Right lung (tissue), 5 donors: ENCODE results near the gene DYRK1B. TPM values are rescaled to one million over a fixed set of nuclear protein-coding genes. Genes with fewer than 3 reads are reported as not detected.
A peak's percentile ranks its signal among the peaks of the same experiment; 100 is the strongest.
"Not testable (repeated sequence)": the region's sequence is repeated elsewhere in the genome, so short reads cannot be mapped to it uniquely, and the experiment has no call there.

ENCODE experiments used
- DNase-seq, 2 donors: peaks; one replicate each; pipeline ENCODE4 v3.0.0-alpha.2; 2013
- polyA plus RNA-seq, 5 donors: library from polyadenylated mRNA; unstranded; fragments of 120-200 nt; gene quantifications; one replicate each; pipeline versions ENCODE4 v1.2.1 to v1.2.3, GENCODE V29; 2013; ENCODE audit warnings: inconsistent platforms in 1 of 5, low replicate concordance in 1 of 5; ENCODE audit not compliant: insufficient read length in 5 of 5, insufficient read depth in 1 of 5

The DYRK1B gene
- polyA plus RNA-seq, 5 donors: 23.8 to 30.9 (median 25.3) TPM

DNA sequence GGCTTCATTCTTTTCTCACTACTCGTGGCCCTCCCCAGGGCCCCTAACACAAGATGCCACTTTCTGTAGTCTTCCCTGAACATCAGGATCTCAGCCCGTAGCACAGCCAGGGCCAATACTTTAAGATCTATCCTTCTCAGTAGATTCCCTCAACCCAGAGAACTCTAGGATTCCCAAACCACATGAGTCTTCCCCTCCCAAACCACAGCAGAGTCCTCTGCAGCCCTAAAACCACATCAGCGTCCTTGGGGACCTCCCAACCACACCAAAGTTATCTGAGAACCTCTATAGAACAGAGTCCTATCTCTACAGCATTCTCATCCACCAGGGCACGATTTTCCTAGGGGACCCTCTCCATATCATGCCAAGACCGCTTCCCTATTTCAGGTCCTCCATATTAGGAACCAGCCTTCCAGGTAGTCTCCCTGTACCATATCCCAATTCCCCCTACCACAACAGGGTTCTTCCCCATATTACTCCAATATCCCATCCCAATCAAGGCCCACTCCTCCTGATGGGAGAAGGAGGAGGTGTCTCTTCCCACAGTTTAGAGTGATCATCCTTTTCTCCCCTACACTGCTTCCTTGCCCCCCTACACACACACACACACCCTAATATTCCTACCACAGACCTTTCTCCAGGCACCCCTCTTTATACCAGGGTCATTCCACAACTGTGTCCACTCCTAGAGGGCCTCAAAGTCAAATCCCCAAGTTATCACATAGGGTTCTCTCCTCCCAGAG is 1.4 kb downstream of the DYRK1B start:
- DNase-seq: no peak

DNA sequence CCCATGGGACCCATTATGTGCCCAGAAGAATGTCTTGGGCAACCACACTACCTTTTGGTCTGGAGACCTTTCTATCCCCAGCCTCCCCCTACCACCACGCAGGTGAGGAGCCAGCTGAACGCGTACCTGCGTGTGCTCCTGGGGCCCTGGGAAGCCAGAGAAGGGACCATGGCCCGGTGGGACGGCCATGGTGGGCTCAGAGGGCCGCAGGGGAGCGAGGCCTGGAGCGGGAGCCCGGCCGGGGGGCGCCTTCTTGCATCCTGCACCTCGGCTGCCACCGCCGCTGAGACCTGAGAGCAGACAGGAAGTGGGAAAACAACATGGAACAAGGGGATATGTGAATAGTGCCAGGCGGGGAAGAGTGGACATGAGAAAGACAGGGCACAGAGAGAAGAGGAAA is 2.3 kb downstream of the DYRK1B start:
- DNase-seq: no peak

DNA sequence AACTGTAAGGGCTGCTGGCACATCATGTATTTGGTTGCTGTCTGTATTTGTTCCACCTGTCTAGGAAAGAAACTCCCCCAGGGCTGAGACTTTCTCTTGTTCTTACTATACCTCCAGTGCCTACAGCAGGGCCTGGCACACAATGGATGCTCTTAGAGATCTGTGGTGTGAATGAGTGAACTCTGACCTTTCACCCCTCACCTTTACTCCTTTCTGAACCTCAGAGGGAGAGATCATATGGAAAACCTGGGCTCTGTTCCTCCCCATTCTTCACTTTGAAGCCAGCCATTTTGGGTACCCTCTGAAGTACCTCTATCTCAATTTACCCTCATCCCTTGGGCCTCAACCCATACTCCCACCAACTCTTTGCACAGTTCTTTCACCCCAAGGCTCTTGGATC is 3.1 kb downstream of the DYRK1B start:
- DNase-seq: no peak

DNA sequence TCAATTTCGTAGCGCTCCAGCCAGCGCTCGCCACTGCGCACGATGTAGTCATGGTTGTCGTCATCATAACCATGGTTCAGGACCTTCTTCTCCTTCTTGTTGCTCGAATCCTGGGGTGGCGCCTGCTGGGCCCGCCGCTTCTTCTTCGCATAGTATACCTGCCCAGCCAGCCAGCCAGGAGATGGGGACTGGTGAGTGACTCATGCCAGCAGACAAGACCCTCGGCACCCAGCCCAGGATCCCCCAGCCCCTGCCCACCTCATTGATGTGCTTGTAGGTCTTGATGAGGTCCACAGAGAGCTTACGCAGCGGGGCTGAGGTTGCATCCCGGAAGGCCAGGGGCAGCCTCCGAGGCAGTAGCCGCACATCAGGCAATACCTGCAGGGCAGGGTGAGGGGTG is 3.6 kb downstream of the DYRK1B start:
- DNase-seq: no peak

DNA sequence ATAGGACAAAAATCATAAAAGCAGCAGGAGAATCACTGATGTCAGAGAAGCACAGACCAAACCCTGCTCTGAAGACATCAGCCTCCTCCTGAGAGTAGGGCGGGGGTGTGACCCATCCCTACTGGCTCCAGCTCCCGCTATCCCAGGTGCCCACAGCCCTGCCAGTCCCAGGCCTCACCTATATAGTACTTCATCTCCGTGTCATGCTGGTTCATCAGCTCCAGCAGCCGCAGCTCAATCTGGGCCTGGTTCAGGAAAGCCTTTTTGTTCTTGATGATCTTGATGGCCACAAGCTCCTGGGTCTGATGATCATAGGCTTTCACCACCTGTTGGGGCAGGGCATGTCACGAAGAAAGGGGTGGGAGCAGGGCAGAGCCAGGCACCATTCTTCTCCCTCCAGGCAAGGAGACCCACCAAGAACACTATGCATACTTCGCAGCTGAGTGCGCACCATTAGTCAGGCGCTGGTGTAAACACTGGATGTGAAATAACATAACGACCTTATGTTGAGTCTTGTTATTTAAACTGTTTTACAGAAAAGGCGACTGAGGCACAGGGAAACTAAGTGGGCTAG is 4.2 kb downstream of the DYRK1B start:
- DNase-seq: no peak

DNA sequence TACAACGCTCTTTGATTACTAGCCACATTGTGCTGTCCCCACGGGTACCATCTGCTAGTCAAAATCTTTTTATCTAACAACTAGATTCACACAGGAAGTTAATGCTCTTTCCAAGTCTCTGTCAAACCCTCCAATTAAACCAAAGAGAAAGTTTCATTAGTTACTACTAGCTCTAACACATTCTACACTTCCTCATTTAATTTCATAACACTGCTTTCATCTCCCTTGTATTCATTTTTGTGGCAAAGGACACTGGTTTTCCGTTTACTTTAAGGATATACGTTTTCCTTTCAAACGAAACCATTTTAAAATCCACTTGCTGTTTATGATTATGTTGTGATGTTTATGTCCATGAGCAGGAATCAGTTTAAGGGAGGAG is 5.3 kb downstream of the DYRK1B start:
- no peak for DNase-seq

DNA sequence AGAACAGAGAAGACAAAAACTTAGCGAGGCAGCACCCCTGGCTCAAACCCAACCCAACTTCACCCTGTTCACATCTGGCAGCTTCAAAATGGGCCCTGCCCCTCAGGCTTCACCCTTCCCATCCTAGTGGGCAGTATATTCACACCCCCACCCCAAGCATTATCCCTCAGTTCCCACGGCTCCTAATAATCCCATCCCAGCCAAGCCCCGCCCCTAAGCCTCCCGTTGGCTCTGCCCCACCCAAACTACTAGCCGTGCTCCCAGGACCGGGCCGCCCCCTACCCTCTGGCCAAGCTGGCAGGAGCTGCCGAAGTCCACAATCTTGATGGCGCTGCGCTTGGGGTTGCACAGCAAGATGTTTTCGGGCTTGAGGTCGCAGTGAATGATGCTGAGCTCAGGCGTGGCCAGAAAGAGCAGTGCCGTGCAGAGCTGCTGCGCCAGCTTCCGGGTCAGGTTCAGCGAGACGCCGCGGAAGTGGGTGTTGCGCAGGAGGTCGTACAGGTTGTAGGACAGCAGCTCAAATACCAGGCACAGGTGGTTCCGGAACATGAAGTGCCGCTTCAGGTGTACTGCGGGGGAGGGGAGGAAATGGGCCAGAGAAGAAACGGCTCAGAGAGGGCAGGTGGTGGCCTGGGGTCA is 5.8 kb downstream of the DYRK1B start:
- DNase-seq: no peak

DNA sequence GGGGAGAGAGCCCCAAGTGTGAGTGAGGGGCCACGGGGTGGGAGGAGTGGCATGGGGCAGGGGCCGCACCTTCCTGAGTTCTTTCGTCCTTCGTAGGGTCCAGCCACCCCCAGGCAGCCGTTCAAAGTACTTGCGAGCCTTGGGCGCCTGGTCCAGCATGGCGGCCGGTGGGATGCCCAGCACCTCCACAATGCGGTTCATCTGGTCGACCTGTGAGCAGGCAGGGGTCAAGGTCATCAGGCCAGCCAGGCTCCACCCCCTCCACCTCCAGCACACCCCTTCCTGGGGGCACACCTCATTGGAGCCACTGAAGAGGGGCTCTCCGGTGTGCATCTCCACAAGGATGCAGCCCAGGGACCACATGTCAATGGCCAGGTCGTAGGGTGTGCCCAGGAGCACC is 6.7 kb downstream of the DYRK1B start:
- no peak for DNase-seq

DNA sequence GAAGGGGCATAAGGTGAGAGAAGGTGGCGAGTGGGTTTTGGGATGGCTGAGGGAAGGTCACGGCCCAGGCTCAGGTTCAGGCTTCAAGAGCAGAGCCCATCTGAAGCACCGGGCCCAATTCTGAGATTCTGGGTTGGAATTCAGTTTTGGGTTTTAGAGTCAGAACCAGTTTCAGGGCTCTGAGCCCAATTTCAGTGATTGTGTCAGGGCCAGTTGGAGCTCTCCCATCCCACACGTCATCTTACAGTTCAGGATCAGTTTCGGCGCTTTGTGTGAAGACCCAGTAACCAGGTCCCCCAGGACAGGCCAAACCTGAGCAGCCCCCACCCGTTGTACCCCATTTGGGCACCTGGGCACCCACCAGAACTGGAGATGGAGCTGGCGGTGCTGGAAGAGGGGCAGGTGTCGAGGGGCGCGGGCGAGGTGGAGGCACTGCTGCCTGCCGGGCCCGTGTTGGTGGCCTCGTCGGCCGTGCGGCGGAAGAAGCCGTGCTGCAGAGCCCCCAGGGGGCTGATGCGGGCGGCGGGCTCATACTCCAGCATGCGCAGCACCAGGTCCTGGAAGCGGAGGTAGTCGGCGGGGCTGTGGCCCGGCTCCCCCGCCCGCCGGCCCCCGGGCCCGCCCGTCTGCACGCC is 7.5 kb downstream of the DYRK1B start:
- DNase-seq: no peak

DNA sequence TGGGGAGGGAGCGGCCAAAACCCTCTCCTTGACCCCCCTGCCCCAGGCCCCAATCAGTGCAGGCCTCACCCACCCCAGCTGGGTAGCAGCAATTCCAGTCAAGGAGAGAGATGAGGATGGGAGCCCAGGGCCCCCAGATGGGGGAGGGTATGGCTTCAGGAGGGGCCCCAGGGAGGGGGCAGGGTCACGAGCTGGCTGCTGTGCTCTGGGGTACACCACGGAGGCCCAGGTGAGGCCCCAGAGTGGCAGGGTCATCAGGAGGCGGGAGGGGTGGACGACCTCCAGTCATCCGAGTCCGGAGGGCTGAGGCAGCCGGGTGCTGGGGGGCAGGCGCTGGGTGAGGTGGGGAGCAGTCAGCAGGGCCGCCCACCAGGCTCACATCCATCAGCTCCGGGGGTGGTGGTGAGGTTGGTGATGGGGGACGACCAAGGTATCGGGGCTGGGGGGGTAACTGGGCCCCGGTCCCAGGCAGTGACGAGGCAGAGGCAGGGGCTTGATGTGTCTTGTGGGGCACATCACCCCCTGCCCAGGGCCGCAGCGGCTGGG is 8.4 kb downstream of the DYRK1B start:
- DNase-seq: no peak

DNA sequence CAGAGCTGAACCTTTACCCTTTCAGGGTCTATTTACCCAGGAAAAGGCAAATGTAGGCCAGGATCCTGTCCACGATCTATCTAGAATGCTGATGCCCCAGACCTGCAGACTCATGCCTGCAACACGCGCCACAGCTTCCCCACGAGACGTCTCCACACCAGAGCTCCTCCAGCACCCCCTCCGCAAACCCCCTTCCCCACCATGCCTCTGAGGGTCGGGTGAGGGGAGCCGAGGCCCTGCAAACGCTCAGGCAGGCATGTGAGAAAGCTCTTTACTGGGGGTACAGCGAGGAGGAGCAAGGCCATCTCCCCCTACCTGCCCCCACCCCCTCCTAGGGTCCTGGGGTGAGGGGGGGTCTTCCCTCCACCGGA is 8.9 kb downstream of the DYRK1B start:
- no peak for DNase-seq

DNA sequence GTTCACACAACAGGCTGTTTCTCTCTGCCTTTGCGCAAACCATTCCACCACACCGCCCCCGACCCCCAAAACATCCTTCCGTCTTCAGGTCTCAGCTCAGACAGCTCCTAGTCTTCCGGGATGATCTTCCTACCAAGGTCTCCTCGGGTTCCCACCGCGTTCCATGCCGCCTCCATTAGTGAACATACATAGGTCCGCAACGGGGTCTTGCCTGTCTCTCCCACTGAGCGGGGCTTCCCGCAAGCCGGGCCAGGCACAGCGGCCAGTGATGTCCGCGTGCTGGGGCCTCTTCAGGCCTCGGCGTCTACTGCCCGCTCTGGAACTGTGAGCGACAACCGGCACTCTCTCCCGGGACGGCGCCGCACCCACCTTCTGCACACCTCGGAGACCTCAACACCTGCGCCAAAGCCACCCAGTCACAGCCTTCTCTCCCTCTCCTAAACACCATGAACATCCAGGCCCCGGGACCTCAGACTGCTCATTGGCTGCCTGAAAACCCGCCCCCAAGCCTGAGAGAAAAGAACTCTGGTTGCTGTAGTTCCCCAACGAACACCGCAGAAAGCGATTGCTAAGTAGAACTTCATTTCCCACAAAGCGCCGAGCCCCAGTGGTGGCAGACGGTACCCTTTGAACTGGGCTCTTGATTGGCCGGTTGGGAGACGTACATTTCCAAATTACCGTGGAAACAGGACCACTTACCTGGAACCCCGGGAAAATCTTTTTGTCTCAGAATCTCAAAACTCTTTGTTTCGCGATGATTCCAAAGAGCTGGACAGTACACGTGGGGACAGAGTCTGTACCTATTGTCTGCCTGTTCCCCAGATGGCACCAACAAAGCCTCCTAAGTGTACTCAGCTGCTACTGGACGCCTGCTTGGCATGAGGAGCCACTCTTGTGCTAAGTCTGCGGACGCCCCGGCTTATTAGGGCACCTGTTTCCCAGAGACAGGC is 9.5 kb downstream of the DYRK1B start:
- peak; percentile 86 for DNase-seq

DNA sequence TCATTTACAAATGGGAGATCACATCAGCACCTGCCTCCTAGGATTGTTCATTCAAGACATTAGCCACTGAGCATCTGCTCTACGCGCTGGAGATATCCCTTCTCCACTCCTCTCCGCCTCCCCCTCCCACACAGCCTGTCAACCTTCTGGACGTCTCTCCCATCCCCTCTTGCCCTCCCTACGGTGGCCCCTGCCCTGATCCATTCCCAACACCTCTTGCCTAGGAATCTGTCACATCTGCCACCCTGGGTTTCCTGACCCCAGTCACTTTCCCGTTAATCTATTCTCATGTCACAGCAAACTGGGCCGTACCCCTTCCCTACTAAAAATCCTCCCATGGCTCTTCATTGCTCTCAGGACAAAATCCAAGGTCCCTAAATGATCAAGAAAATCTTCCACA is 10.3 kb downstream of the DYRK1B start:
- DNase-seq: no peak

DNA sequence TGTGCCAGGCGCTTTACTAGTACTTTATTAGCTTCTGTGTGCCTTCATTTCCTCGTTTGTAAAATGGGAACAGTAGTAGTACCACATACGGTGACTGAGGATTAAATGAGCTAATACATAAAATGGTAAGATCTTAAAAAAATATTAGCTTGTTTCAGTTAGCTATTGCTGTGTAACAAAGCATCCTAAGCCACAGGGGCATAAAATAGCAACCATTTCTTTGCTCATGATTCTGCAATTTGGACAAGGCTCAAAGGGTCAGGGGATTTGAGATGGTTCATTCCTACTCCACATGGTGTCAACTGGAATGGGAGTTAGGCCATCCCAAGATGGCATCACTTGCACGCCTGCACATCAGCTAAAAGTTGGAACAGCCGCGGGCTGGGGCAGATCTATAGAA is 13.3 kb downstream of the DYRK1B start:
- DNase-seq: no peak

DNA sequence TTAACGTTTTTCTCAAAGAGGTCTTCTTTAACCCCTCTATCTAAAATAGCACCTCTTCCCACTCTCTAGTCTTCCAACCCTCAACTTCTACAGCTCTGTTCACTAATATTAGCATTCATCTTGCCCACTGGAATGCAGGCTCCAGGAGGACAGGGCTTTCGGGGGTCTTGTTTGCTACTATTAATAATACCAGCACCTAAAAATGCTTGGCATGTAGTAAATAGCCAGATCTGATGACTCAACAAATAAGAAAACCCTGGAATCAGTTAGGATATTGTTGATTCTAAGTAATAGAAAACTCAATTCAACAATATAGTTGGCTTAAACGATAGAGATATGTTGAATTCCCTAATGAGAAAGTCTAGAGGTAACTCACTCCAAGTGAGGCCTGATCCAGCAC is 14.2 kb downstream of the DYRK1B start:
- DNase-seq: no peak

DNA sequence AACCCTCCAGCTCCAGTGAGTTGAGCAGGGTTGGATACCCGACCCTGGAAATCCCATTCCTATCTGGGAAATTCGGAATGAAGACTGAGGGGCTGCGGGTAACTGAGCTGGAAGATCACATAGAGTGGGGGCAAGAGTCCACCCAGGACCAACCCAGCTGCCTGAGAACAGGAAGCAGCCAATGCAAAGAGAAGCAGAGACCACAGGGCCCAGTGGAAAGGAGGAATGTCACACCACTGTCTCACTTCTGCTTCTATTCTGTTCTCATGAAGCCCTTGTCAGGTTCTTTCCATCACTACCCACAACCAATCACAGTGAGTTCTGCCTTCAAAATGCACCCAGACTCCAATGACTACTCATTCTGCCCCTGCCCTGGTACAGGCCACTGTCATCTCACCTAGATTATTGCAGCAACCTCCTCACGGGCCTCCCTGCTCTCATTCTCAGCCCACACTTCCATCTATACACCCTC is 15.3 kb downstream of the DYRK1B start:
- no peak for DNase-seq

DNA sequence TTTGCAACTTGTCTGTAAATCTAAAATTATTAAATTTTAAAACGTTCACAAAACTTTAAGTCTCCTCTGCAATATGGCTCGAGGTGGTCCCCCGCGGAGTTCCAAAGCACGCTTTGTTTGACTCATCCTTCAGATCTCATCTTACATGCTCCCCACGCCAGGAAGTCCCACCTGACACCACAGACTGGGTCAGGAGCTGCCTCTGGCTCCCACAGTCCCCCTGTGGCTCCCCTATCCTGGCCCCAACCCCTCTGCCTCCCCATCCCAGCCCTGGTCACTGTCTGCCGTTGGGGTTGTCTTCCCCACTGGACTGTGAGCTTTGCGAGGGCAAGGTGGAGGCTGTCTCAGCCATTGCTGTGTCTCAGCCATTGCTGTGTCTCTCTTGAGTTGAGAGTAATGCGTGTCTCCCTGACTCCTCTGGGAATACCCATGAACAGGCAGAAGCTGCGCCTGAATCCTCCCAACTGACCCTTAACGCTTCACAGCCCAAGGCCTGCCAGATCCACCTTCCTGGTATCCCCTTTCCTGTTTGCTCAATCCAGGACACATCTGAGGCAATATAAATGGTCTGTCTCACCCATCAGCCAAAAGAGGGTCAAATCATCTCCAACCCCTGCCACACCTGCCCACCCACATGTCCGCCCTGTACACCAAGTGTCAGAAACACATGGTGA is 15.9 kb downstream of the DYRK1B start:
- DNase-seq: no peak

DNA sequence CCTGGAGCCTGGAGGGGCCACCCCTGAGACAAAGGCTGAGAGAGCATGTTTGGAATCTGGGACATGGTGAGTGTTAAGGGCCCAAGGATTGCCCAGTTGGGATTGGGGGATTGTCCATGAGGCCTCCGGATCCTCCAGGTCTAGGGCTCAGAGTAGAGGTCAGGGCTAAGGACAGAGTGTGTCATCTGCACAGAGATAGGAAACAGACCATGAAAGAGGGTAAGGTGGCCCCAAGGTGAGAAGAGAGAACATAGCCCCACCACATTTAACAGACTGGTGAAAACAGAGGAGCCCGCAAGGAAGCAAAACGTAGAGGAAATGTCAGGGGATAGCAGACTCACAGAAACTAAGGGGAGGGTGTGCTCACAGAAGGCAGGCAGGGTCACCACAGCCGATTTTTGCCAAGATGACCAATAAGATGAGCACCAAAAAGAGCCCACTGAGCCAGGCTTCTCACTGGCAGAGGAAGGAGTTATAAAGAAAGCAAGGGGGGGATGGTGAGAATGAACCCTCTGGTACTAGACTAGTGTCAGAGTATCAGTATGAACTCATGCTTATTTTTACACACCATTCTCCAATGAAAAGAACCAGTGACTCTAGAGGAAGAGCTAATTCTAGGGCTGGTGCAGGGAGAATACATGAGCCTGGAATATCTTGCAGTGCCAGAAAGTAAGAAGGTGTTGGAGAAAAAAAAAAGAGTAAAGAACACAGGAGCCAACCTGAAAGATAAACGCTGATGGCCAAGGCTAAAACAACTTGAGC is 17.5 kb downstream of the DYRK1B start:
- DNase-seq: no peak

DNA sequence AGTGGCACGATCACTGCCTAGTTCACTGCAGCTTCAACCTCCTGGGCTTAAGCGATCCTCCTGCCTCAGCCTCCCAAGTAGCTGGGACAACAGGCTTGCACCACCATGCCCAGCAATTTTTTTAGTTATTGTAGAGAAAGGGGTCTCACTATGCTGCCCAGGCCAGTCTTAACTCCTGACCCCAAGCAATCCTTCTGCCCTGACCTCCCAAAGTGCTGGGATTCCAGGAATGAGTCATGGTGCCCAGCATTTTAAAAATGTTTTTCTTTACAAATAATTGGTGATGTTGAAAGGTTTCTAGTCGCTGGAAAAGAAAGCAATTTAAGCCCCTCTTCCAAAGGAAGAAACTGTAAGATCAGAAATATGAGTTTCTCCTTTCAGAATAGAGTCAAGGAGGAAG is 19.4 kb downstream of the DYRK1B start:
- no peak for DNase-seq

DNA sequence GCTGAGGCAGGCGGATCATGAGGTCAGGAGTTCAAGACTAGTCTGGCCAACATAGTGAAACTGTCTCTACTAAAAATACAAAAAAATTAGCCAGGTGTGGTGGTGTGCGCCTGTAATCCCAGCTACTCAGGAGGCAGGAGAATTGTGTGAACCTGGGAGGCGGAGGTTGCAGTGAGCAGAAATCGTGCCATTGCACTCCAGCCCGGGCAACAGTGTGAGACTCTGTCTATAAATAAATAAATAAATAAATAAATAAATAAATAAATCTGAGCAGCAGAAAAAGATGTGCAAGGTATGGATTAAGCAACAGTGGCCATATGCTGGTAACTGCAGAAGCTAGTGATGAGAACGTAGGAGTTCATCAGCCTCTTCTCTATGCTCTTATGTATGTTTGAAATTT is 19.9 kb downstream of the DYRK1B start:
- not testable (repeated sequence) for DNase-seq
